HL-60 (cell line): ENCODE measurements around the gene AKR1D1.

Experiments
- POLR2AphosphoS5 ChIP-seq: IDR thresholded peaks from 2 replicates; pipeline ENCODE4 v1.6.1; 2012; ENCODE audit warnings: low read depth
- TF ChIP-seq, protein P1 (sequence below): IDR thresholded peaks from one replicate; pipeline ENCODE4 v1.5.1; 2011; ENCODE audit warnings: low read length, control low read depth, inconsistent platforms; ENCODE audit not compliant: insufficient read depth

GRCh38 chr7:138029126-138029525, 47.1 kb upstream of the AKR1D1 start:
- TF ChIP-seq, protein P1, sequence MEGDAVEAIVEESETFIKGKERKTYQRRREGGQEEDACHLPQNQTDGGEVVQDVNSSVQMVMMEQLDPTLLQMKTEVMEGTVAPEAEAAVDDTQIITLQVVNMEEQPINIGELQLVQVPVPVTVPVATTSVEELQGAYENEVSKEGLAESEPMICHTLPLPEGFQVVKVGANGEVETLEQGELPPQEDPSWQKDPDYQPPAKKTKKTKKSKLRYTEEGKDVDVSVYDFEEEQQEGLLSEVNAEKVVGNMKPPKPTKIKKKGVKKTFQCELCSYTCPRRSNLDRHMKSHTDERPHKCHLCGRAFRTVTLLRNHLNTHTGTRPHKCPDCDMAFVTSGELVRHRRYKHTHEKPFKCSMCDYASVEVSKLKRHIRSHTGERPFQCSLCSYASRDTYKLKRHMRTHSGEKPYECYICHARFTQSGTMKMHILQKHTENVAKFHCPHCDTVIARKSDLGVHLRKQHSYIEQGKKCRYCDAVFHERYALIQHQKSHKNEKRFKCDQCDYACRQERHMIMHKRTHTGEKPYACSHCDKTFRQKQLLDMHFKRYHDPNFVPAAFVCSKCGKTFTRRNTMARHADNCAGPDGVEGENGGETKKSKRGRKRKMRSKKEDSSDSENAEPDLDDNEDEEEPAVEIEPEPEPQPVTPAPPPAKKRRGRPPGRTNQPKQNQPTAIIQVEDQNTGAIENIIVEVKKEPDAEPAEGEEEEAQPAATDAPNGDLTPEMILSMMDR = no peak
- no peak for TF ChIP-seq POLR2AphosphoS5
